K562 (cell line): ENCODE measurements around the gene ZBTB22. TPM values are rescaled to one million over a fixed set of nuclear protein-coding genes. Genes with fewer than 3 reads are reported as not detected.

ENCODE experiments used
- ARID2 ChIP-seq: fragments of 450-650 bp; IDR thresholded peaks from 2 replicates; pipeline ENCODE4 v1.6.1; 2017; ENCODE audit warnings: antibody characterized with exemption, mild to moderate bottlenecking
- CCNT2 ChIP-seq: IDR thresholded peaks from 2 replicates; pipeline ENCODE4 v1.6.1; 2011; ENCODE audit warnings: borderline replicate concordance, low read depth, mild to moderate bottlenecking, moderate library complexity, mixed read lengths, low read length; ENCODE audit not compliant: insufficient read length; ENCODE audit errors: extremely low read depth
- ELF2 ChIP-seq: fragments of 250-450 bp; sonication (Bioruptor Pico); IDR thresholded peaks from 2 replicates; pipeline ENCODE4 v1.5.0; 2021; ENCODE audit warnings: mild to moderate bottlenecking
- HDGF ChIP-seq: fragments of 450-650 bp; IDR thresholded peaks from 2 replicates; pipeline ENCODE4 v1.6.1; 2016
- HNRNPLL ChIP-seq: fragments of 200-400 bp; formaldehyde crosslinking; IDR thresholded peaks from 2 replicates; pipeline ENCODE4 v1.6.1; 2017; ENCODE audit warnings: low read length, low read depth, mild to moderate bottlenecking; ENCODE audit not compliant: poor library complexity, severe bottlenecking
- NKRF ChIP-seq: fragments of 450-650 bp; IDR thresholded peaks from 2 replicates; pipeline ENCODE4 v1.6.1; 2016; ENCODE audit warnings: borderline replicate concordance
- POLR2A ChIP-seq: fragments of 450-650 bp; conservative IDR thresholded peaks from 2 replicates; pipeline ENCODE4 v1.6.1; 2016
- POLR2AphosphoS5 ChIP-seq: IDR thresholded peaks from 2 replicates; pipeline ENCODE4 v1.6.1; 2011; ENCODE audit warnings: mild to moderate bottlenecking, low read depth, low read length, moderate library complexity; ENCODE audit not compliant: control insufficient read depth, insufficient read depth
- POU5F1 ChIP-seq: fragments of 150-350 bp; IDR thresholded peaks from 2 replicates; pipeline ENCODE4 v1.6.1; 2014; ENCODE audit warnings: borderline replicate concordance, low read length, low read depth, mild to moderate bottlenecking; ENCODE audit not compliant: partially characterized antibody
- SIN3A ChIP-seq, 2 experiments: fragments of 150-350 bp in 1 of 2; IDR thresholded peaks; 2 replicates each; pipeline ENCODE4 v1.6.1; 2011 to 2016; ENCODE audit warnings: borderline replicate concordance in 2 of 2, low read depth in 2 of 2, low read length in 2 of 2, mild to moderate bottlenecking in 2 of 2, moderate library complexity in 2 of 2; ENCODE audit not compliant: control insufficient read depth in 1 of 2
- SIX5 ChIP-seq, 2 experiments: IDR thresholded peaks; 2 replicates each; pipeline ENCODE4 v1.6.1; 2011; ENCODE audit warnings: low read length in 2 of 2, borderline replicate concordance in 1 of 2, low read depth in 1 of 2, mild to moderate bottlenecking in 1 of 2, moderate library complexity in 1 of 2; ENCODE audit not compliant: insufficient read depth in 1 of 2
- TEAD1 ChIP-seq, 2 experiments: fragments of 450-650 bp in 1 of 2; sonication (generic) in 1 of 2; formaldehyde crosslinking; IDR thresholded peaks; 2 replicates each; pipeline versions ENCODE4 v1.4.0 to v1.8.0; 2020 to 2022; ENCODE audit warnings: mild to moderate bottlenecking in 2 of 2, missing genetic modification reagents in 1 of 2
- TFE3 ChIP-seq: fragments of 450-650 bp; formaldehyde crosslinking; IDR thresholded peaks from 2 replicates; pipeline ENCODE4 v1.4.0; 2020; ENCODE audit warnings: mild to moderate bottlenecking, mixed read lengths
- ZBTB17 ChIP-seq: fragments of 450-650 bp; formaldehyde crosslinking; IDR thresholded peaks from 2 replicates; pipeline ENCODE4 v1.4.0; 2020; ENCODE audit warnings: mild to moderate bottlenecking
- ZBTB33 ChIP-seq: sonication (generic); formaldehyde crosslinking; IDR thresholded peaks from 2 replicates; pipeline ENCODE4 v1.8.1; 2023; ENCODE audit warnings: mild to moderate bottlenecking, missing genetic modification reagents
- ZNF232 ChIP-seq: sonication (generic); formaldehyde crosslinking; IDR thresholded peaks from 2 replicates; pipeline ENCODE4 v1.8.0; 2022; ENCODE audit warnings: mild to moderate bottlenecking, missing genetic modification reagents
- ZNF707 ChIP-seq: fragments of 250-450 bp; sonication (Bioruptor Pico); conservative IDR thresholded peaks from 2 replicates; pipeline ENCODE4 v1.8.0; 2022; ENCODE audit warnings: inconsistent platforms, mild to moderate bottlenecking, moderate library complexity
- ZNF76 ChIP-seq: fragments of 250-450 bp; sonication (Bioruptor Pico); IDR thresholded peaks from 2 replicates; pipeline ENCODE4 v1.4.0; 2020; ENCODE audit warnings: mild to moderate bottlenecking, moderate library complexity, borderline replicate concordance
- polyA plus RNA-seq, 8 experiments: library from polyadenylated mRNA; depleted of rRNA in 4 of 8; stranded (reverse) in 5 of 8; unstranded in 3 of 8; fragments of >200 nt; fragmentation: Nextera tagmentation in 2 of 8; fragmentation: Illumina TruSeq in 1 of 8; extraction: Ambion mirVana in 2 of 8; extraction: Trizol in 1 of 8; gene quantifications; 2 replicates each; pipeline versions ENCODE4 v1.2.1 to v1.2.3, GENCODE V29; 2011 to 2014; ENCODE audit warnings: inconsistent platforms in 1 of 8, missing spikeins in 1 of 8
- total RNA-seq, 7 experiments: library from RNA; depleted of rRNA in 6 of 7; stranded (reverse); fragments of >200 nt in 6 of 7; fragmentation: Illumina TruSeq in 2 of 7; extraction: Trizol in 2 of 7; gene quantifications; 2 replicates each; pipeline versions ENCODE4 v1.2.1 to v1.2.3, GENCODE V29; 2011 to 2021; ENCODE audit warnings: low replicate concordance in 1 of 7

Gene ZBTB22
- total and polyA plus RNA-seq, 9 of the 15 experiments (the other 6 are each of a cell fraction or from before 2014, with no cell fraction given), result 0.21 to 11.9 (median 7.1) TPM

GRCh38 chr6:33271468-33272274 is 45.9 kb downstream of the ZBTB22 start, which contains the start of the genes RPS18 and VPS52 (continued):
- TF ChIP-seq ZBTB33 (CRISPR knock-in tag) (peak; percentile 67), NKRF (peak; percentile 99), TEAD1 (CRISPR knock-in tag; IDR thresholded peaks at IDR 0.05) (peak; percentile 67 to 69; a peak in 2 of 4 replicates), HDGF (no peak), ZNF76 (CRISPR knock-in tag) (peak; percentile 55; the same call in 1 of the 2 replicates), POLR2A (peak; percentile 100), POLR2AphosphoS5 (peak; percentile 99), ZBTB17 (CRISPR knock-in tag) (peak; percentile 74; the same call in 1 of the 2 replicates), POU5F1 (peak; percentile 5), SIX5 (IDR thresholded peaks at IDR 0.05; ENCODE audit: borderline replicate concordance in 1 of 2, insufficient read depth in 1 of 2, low read depth in 1 of 2, low read length in 2 of 2) (peak; percentile 40 to 49; a peak in 3 of 4 replicates), HNRNPLL (peak; percentile 52), ARID2 (no peak), ZNF707 (CRISPR knock-in tag) (peak; percentile 19; the same call in 1 of the 2 replicates), SIN3A (IDR thresholded peaks at IDR 0.05; ENCODE audit: borderline replicate concordance in 2 of 2, control insufficient read depth in 1 of 2, low read depth in 2 of 2, low read length in 2 of 2) (peak; percentile 61 to 82; a peak in 3 of 4 replicates), ELF2 (no peak; the same call in none of the 2 replicates), TFE3 (CRISPR knock-in tag) (peak; percentile 18; the same call in 1 of the 2 replicates), ZNF232 (CRISPR knock-in tag) (peak; percentile 65; the same call in 1 of the 2 replicates), CCNT2 (no peak)
